K562 (cell line): Measurements from ENCODE around the gene DAP. TPM values are rescaled to one million over a fixed set of nuclear protein-coding genes. Genes with fewer than 3 reads are reported as not detected.

Experiments used
- ATAC-seq: fragments of 200-7000 bp; cut with Tn5 transposase; 3 replicates; pipeline ENCODE4 v1.9.1; 2020; ENCODE audit warnings: moderate library complexity
- BruUV-seq: library from RNA; stranded (reverse); fragments of 400-500 nt; replicated peaks from 2 replicates; lab custom pipeline; 2021; lab: Mats Ljungman, UMichigan
- CTCF ChIA-PET: fragments of 300-600 bp; formaldehyde crosslinking; extraction: SDS; loops from one replicate; lab custom pipeline; 2021; ENCODE audit warnings: low intra/inter-chr PET ratio; lab: Yijun Ruan, JAX
- POLR2A ChIA-PET: fragments of 300-600, 350-650 bp; sonication (Branson Sonifier 250); formaldehyde crosslinking; extraction: SDS; loops from one replicate; lab custom pipeline; 2021; ENCODE audit warnings: antibody characterized with exemption, inconsistent platforms; lab: Yijun Ruan, JAX
- DNase-seq, 4 experiments: peaks; one replicate each; pipeline versions ENCODE4 v3.0.0 to v3.0.0-alpha.2; 2011 to 2018; ENCODE audit warnings: low spot score in 3 of 4, mixed read lengths in 3 of 4; ENCODE audit errors: extremely low read depth in 1 of 4
- FAIRE-seq: peaks from 2 replicates; lab custom pipeline; 2011; peaks lifted over from hg19 to GRCh38; lab: Jason Lieb, UNC
- H2AFZ ChIP-seq: 2 replicates; pipeline ENCODE4 v1.6.0; 2011; ENCODE audit warnings: low read depth, low read length, control low read depth, inconsistent platforms
- H3K27ac ChIP-seq: fragments of 200-600 bp; 3 replicates; pipeline ENCODE4 v1.8.0; 2011; ENCODE audit warnings: low read depth, mild to moderate bottlenecking, control low read depth, inconsistent platforms, low read length, moderate library complexity, mixed read lengths; ENCODE audit errors: extremely low read depth
- H3K27me3 ChIP-seq, 2 experiments: fragments of 300-600 bp in 1 of 2; 2 replicates in 1 of 2; 3 replicates in 1 of 2; pipeline versions ENCODE4 v1.6.0 to v1.8.0; 2011; ENCODE audit warnings: inconsistent platforms in 2 of 2, low read length in 2 of 2, mild to moderate bottlenecking in 1 of 2, mixed read lengths in 1 of 2, moderate library complexity in 1 of 2; ENCODE audit not compliant: control insufficient read depth in 2 of 2, insufficient read depth in 2 of 2
- H3K36me3 ChIP-seq: fragments of 300-600 bp; 3 replicates; pipeline ENCODE4 v1.8.0; 2011; ENCODE audit warnings: mild to moderate bottlenecking, low read length, inconsistent platforms; ENCODE audit not compliant: control insufficient read depth, insufficient read depth
- H3K4me1 ChIP-seq, 2 experiments: fragments of 200-600 bp in 1 of 2; replicated peaks in 1 of 2; 2 replicates in 1 of 2; 3 replicates in 1 of 2; pipeline versions ENCODE4 v1.5.1 to v1.8.0; 2011; ENCODE audit warnings: inconsistent platforms in 2 of 2, low read length in 2 of 2, mild to moderate bottlenecking in 1 of 2, mixed read lengths in 1 of 2, moderate library complexity in 1 of 2; ENCODE audit not compliant: control insufficient read depth in 2 of 2, insufficient read depth in 2 of 2
- H3K4me2 ChIP-seq: 2 replicates; pipeline ENCODE4 v1.6.1; 2011; ENCODE audit warnings: low read length, control low read depth, inconsistent platforms, mixed read lengths; ENCODE audit not compliant: insufficient read depth
- H3K4me3 ChIP-seq: fragments of 200-600 bp; sonication (generic), shearing (Covaris generic); 2 replicates; pipeline ENCODE4 v1.5.1; 2016; ENCODE audit warnings: control low read depth, inconsistent platforms
- H3K79me2 ChIP-seq: fragments of 200-600 bp; 3 replicates; pipeline ENCODE4 v1.8.0; 2011; ENCODE audit warnings: low read length, inconsistent platforms; ENCODE audit not compliant: control insufficient read depth, insufficient read depth
- H3K9ac ChIP-seq, 2 experiments: 2 replicates each; pipeline versions ENCODE4 v1.6.0 to v1.6.1; 2011; ENCODE audit warnings: low read depth in 2 of 2, low read length in 2 of 2, control low read depth in 1 of 2, inconsistent platforms in 1 of 2, mild to moderate bottlenecking in 1 of 2, mixed read lengths in 1 of 2; ENCODE audit not compliant: insufficient read depth in 1 of 2
- H3K9me1 ChIP-seq: one replicate; pipeline ENCODE4 v1.6.0; 2011; ENCODE audit warnings: inconsistent platforms, mild to moderate bottlenecking, low read length, moderate library complexity; ENCODE audit not compliant: control insufficient read depth, insufficient read depth
- H3K9me3 ChIP-seq: replicated peaks from 2 replicates; pipeline ENCODE4 v1.5.1; 2011; ENCODE audit warnings: low read depth, low read length, inconsistent platforms; ENCODE audit not compliant: control insufficient read depth, insufficient read depth
- H4K20me1 ChIP-seq: replicated peaks from 2 replicates; pipeline ENCODE4 v1.6.1; 2011; ENCODE audit warnings: low read length, inconsistent platforms, mixed read lengths; ENCODE audit not compliant: control insufficient read depth, insufficient read depth
- ARID3B ChIP-seq: fragments of 250-450 bp; sonication (Bioruptor Pico); IDR thresholded peaks from 2 replicates; pipeline ENCODE4 v1.4.0; 2020; ENCODE audit warnings: borderline replicate concordance
- BRF1 ChIP-seq: IDR thresholded peaks from 3 replicates; pipeline ENCODE4 v1.6.1; 2011; ENCODE audit warnings: borderline replicate concordance, mild to moderate bottlenecking; ENCODE audit not compliant: insufficient read length; ENCODE audit errors: extremely low read depth
- CEBPB ChIP-seq: fragments of 450-650 bp; IDR thresholded peaks from 2 replicates; pipeline ENCODE4 v1.6.1; 2016; ENCODE audit warnings: missing genetic modification characterization, missing compliant biosample characterization
- RBFOX2 ChIP-seq: fragments of 200-400 bp; formaldehyde crosslinking; IDR thresholded peaks from 2 replicates; pipeline ENCODE4 v1.6.1; 2017; ENCODE audit warnings: low read depth, mild to moderate bottlenecking, low read length, moderate library complexity
- ZKSCAN8 ChIP-seq: fragments of 200-800 bp; sonication (Bioruptor generic); IDR thresholded peaks from 2 replicates; pipeline ENCODE4 v1.6.1; 2016; ENCODE audit warnings: missing genetic modification characterization, missing compliant biosample characterization
- WGBS: fragments of 100-300 bp; shearing (Covaris generic); methylation state at CpG from one replicate; pipeline ENCODE4 v1.1.6; 2016; ENCODE audit warnings: low coverage, mixed read lengths; ENCODE audit not compliant: insufficient coverage; ENCODE audit errors: missing lambda C conversion rate; 5-methylcytosine and 5-hydroxymethylcytosine counted together
- in situ Hi-C: fragments of 300-500 bp; cut with MboI; formaldehyde crosslinking; loops from 4 replicates; pipeline ENCODE4 v1.15.0; 2018; ENCODE audit warnings: inconsistent platforms, mixed read lengths
- intact Hi-C: fragments of 100-400 bp; cut with micrococcal nuclease; formaldehyde crosslinking; loops from 2 replicates; pipeline ENCODE4 v1.14.2; 2022
- polyA plus RNA-seq, 8 experiments: library from polyadenylated mRNA; depleted of rRNA in 4 of 8; stranded (reverse) in 5 of 8; unstranded in 3 of 8; fragments of >200 nt; fragmentation: Nextera tagmentation in 2 of 8; fragmentation: Illumina TruSeq in 1 of 8; extraction: Ambion mirVana in 2 of 8; extraction: Trizol in 1 of 8; gene quantifications; 2 replicates each; pipeline versions ENCODE4 v1.2.1 to v1.2.3, GENCODE V29; 2011 to 2014; ENCODE audit warnings: inconsistent platforms in 1 of 8, missing spikeins in 1 of 8
- total RNA-seq, 7 experiments: library from RNA; depleted of rRNA in 6 of 7; stranded (reverse); fragments of >200 nt in 6 of 7; fragmentation: Illumina TruSeq in 2 of 7; extraction: Trizol in 2 of 7; gene quantifications; 2 replicates each; pipeline versions ENCODE4 v1.2.1 to v1.2.3, GENCODE V29; 2011 to 2021; ENCODE audit warnings: low replicate concordance in 1 of 7

DAP gene
- total and polyA plus RNA-seq, 9 of the 15 experiments (the other 6 are each of a cell fraction or from before 2014, with no cell fraction given): 14.1 to 151 (median 34.5) TPM

GRCh38 chr5:10655972-10656830 lies 104.8 kb downstream of the DAP start:
- POLR2A ChIA-PET: interaction anchor here (0.5 kb wide), 1 partner anchor 195 kb away, joined by 3 read pairs; no protein-coding TSS in a partner anchor
- Histone ChIP-seq H4K20me1 (peaks cover 12% of the 10 kb centered on the region), H3K36me3 (no peaks in the 10 kb centered on the region), H3K9me3 (no peaks in the 10 kb centered on the region), H3K4me3 (no peak overlapping the region), H3K79me2 (no peaks in the 10 kb centered on the region), H3K4me2 (no peak overlapping the region), H3K4me1 (no peaks in the 10 kb centered on the region), H3K9me1 (peaks cover 7% of the 10 kb centered on the region), H2AFZ (no peak overlapping the region), H3K9ac (no peak overlapping the region), H3K27me3 (peaks cover 59 to 71% of the 10 kb centered on the region in 2 experiments), H3K27ac (no peak overlapping the region; the same call in 2 of the 3 replicates)
- CTCF ChIA-PET: no interaction called here
- no peak for FAIRE-seq
- WGBS: 11% methylated on average over 18 of the region's 18 CpGs
- BruUV-seq: no TSS peak
- ATAC-seq: no peak
- DNase-seq: no peak
- intact Hi-C loops: no loop called here
- in situ Hi-C loops: no loop called here
- TF ChIP-seq CEBPB: no peak
- no peak for TF ChIP-seq ZKSCAN8 (CRISPR knock-in tag)
- TF ChIP-seq BRF1: no peak
- TF ChIP-seq RBFOX2: no peak
- TF ChIP-seq ARID3B (CRISPR knock-in tag): no peak
